A549 (cell line): ENCODE measurements around the gene HNRNPH1. TPM values are rescaled to one million over a fixed set of nuclear protein-coding genes. Genes with fewer than 3 reads are reported as not detected.
A peak's percentile ranks its signal among the peaks of the same experiment; 100 is the strongest.

Experiments
- ATAC-seq, 2 experiments: fragments of 200-7000 bp in 1 of 2; fragments of >200 bp in 1 of 2; cut with Nextera tagmentation in 1 of 2; cut with Tn5 transposase in 1 of 2; 3 replicates each; pipeline versions ENCODE4 v1.8.0 to v1.9.1; 2018 to 2020; ENCODE audit warnings: mild to moderate bottlenecking in 1 of 2, moderate library complexity in 1 of 2
- CTCF ChIA-PET: fragments of 300-600 bp; sonication (Branson Sonifier 250); formaldehyde crosslinking; extraction: SDS; loops from one replicate; lab custom pipeline; 2021; ENCODE audit warnings: antibody characterized with exemption, inconsistent platforms; lab: Yijun Ruan, JAX
- POLR2A ChIA-PET: fragments of 350-600 bp; formaldehyde crosslinking; extraction: SDS; loops from one replicate; lab custom pipeline; 2021; ENCODE audit warnings: antibody characterized with exemption, inconsistent platforms; lab: Yijun Ruan, JAX
- DNase-seq, 2 experiments: peaks; one replicate each; pipeline versions ENCODE4 v3.0.0 to v3.0.0-alpha.2; 2011 to 2016; ENCODE audit warnings: low read depth in 1 of 2, low spot score in 1 of 2
- FAIRE-seq: peaks from 2 replicates; lab custom pipeline; 2011; peaks lifted over from hg19 to GRCh38; lab: Jason Lieb, UNC
- H3K27ac ChIP-seq, 2 experiments: fragments of >200 bp; sonication (Bioruptor Twin); formaldehyde crosslinking; 3 replicates each; pipeline ENCODE4 v1.5.1; 2016 to 2017
- H3K4me1 ChIP-seq: fragments of >200 bp; sonication (Bioruptor Twin); formaldehyde crosslinking; 3 replicates; pipeline ENCODE4 v1.6.1; 2016
- H3K4me2 ChIP-seq: fragments of >200 bp; sonication (Bioruptor Twin); formaldehyde crosslinking; 3 replicates; pipeline ENCODE4 v1.6.1; 2016
- H3K4me3 ChIP-seq: fragments of >200 bp; sonication (Bioruptor Twin); formaldehyde crosslinking; 3 replicates; pipeline ENCODE4 v1.5.1; 2016
- H3K9me3 ChIP-seq: fragments of >200 bp; sonication (Bioruptor Twin); formaldehyde crosslinking; 3 replicates; pipeline ENCODE4 v1.6.1; 2016
- CEBPB ChIP-seq, 2 experiments: fragments of >200 bp in 1 of 2; sonication (Bioruptor Twin) in 1 of 2; formaldehyde crosslinking in 1 of 2; IDR thresholded peaks; 2 replicates each; pipeline ENCODE4 v1.6.1; 2012 to 2016
- MAZ ChIP-seq: fragments of 150-350 bp; IDR thresholded peaks from 2 replicates; pipeline ENCODE4 v1.6.1; 2014; ENCODE audit warnings: antibody characterized with exemption, low read depth, low read length, borderline replicate concordance
- POLR2AphosphoS2 ChIP-seq: conservative IDR thresholded peaks from 2 replicates; pipeline ENCODE4 v1.6.1; 2012; ENCODE audit warnings: low read length, improper control_type of control experiment, inconsistent platforms
- RAD21 ChIP-seq, 2 experiments: fragments of >200 bp in 1 of 2; sonication (Bioruptor Twin) in 1 of 2; formaldehyde crosslinking in 1 of 2; IDR thresholded peaks in 1 of 2; conservative IDR thresholded peaks in 1 of 2; 2 replicates in 1 of 2; 3 replicates in 1 of 2; pipeline ENCODE4 v1.6.1; 2012 to 2018; ENCODE audit warnings: inconsistent platforms in 1 of 2
- REST ChIP-seq: fragments of 200-600 bp; sonication (generic); IDR thresholded peaks from 2 replicates; pipeline ENCODE4 v1.6.1; 2016; ENCODE audit warnings: antibody characterized with exemption, mild to moderate bottlenecking, moderate library complexity
- TP53 ChIP-seq: fragments of 250-450 bp; sonication (Bioruptor Pico); IDR thresholded peaks from 2 replicates; pipeline ENCODE4 v1.5.0; 2021; ENCODE audit warnings: mild to moderate bottlenecking, moderate library complexity
- ZNF302 ChIP-seq: fragments of 250-450 bp; sonication (Bioruptor Pico); IDR thresholded peaks from 2 replicates; pipeline ENCODE4 v1.9.0; 2021; ENCODE audit warnings: inconsistent platforms, mild to moderate bottlenecking, moderate library complexity
- WGBS: methylation state at CpG from one replicate; pipeline ENCODE4 v1.1.6; 2017; ENCODE audit errors: missing lambda C conversion rate; 5-methylcytosine and 5-hydroxymethylcytosine counted together
- polyA plus RNA-seq, 4 experiments: library from polyadenylated mRNA; depleted of rRNA in 3 of 4; stranded (reverse); fragments of >200 nt; fragmentation: RNase III in 1 of 4; extraction: RNeasy Plus Mini Kit Qiagen cat#74134 plus additional on column Dnase treatment in 1 of 4; gene quantifications; 2 replicates in 3 of 4; 3 replicates in 1 of 4; pipeline ENCODE4 v1.2.3, GENCODE V29; 2011 to 2017
- TF ChIP-seq, protein P1 (sequence below): fragments of 450-650 bp; IDR thresholded peaks from 2 replicates; pipeline ENCODE4 v1.6.1; 2014; ENCODE audit warnings: antibody characterized with exemption

HNRNPH1 gene
- polyA plus RNA-seq, 2 of the 4 experiments (the other 2 are of a cell fraction): 688 to 1,576 TPM

GRCh38 chr5:179606071-179606909 is 17.2 kb downstream of the HNRNPH1 start:
- ChIA-PET POLR2A (interaction anchor here (1.0 to 10.6 kb wide), 2 partner anchors 11 to 16 kb away, joined by 3 to 125 read pairs; partner anchors contain the start of gene HNRNPH1), CTCF (interaction anchor here (0.7 to 3.4 kb wide), 5 partner anchors 9 to 19 kb away, joined by 3 to 16 read pairs (median 4); partner anchors contain the start of gene HNRNPH1)
- TF ChIP-seq POLR2AphosphoS2: peak; percentile 12
- TF ChIP-seq ZNF302: no peak
- peak; percentile 2 to 3 for ATAC-seq
- WGBS: 87% methylated on average over 21 of the region's 21 CpGs
- FAIRE-seq: no peak
- DNase-seq: no peak
- H3K9me3 ChIP-seq: no peaks in the 10 kb centered on the region
- H3K4me2 ChIP-seq: no peak overlapping the region
- H3K4me3 ChIP-seq: no peak overlapping the region
- H3K4me1 ChIP-seq: no peaks in the 10 kb centered on the region; the same call in 2 of the 3 replicates
- no peak overlapping the region for H3K27ac ChIP-seq

- H3K4me3 ChIP-seq: no peak overlapping the region
- no peaks in the 10 kb centered on the region for H3K4me1 ChIP-seq
- H3K27ac ChIP-seq: no peak overlapping the region
- POLR2A ChIA-PET: interaction anchor here (1.7 to 10.6 kb wide), 2 partner anchors 17 to 18 kb away, joined by 5 to 125 read pairs; partner anchors contain the start of gene HNRNPH1
- ATAC-seq: peak; percentile 1; a peak in 2 of 6 replicates
- 86% methylated on average over 9 of the region's 10 CpGs for WGBS
- H3K4me2 ChIP-seq: no peak overlapping the region
- TF ChIP-seq REST: no peak
- TF ChIP-seq, protein P1, sequence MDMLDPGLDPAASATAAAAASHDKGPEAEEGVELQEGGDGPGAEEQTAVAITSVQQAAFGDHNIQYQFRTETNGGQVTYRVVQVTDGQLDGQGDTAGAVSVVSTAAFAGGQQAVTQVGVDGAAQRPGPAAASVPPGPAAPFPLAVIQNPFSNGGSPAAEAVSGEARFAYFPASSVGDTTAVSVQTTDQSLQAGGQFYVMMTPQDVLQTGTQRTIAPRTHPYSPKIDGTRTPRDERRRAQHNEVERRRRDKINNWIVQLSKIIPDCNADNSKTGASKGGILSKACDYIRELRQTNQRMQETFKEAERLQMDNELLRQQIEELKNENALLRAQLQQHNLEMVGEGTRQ: no peak
- no peak for DNase-seq
- no peak for FAIRE-seq
- H3K9me3 ChIP-seq: no peaks in the 10 kb centered on the region
- CTCF ChIA-PET: interaction anchor here (1.0 to 3.4 kb wide), 3 partner anchors 9 to 1529 kb away, joined by 3 to 16 read pairs (median 3); partner anchors contain the start of gene HNRNPH1
These were observed 18.2 kb downstream of the HNRNPH1 start for GRCh38 chr5:179605026-179605833.

DNA sequence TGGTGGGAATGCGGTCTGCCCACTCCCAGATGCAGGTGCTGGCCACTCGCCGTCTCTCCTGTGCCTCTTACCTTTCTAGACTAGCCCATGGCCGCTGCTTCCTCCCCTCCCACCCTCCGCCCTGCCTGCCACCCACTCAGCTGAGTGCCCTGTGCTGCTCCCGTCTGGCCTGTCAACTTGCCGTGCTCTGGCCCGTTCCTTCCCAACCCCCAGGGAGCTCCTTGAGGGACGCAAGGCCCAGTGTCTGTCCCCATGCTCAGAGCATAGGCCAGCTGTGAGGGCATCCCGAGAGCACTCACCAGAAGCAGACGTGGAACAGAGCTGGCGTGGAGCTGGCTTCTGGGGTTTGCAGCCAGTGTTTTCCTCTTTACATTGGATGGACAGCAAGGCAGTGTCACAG is 20.2 kb downstream of the HNRNPH1 start:
- Histone ChIP-seq H3K9me3 (no peaks in the 10 kb centered on the region), H3K4me3 (no peak overlapping the region), H3K4me2 (no peak overlapping the region), H3K4me1 (no peaks in the 10 kb centered on the region), H3K27ac (no peak overlapping the region)
- FAIRE-seq (no peak), ATAC-seq (no peak), DNase-seq (no peak)
- ChIA-PET POLR2A (interaction anchor here (1.7 kb wide), 1 partner anchor 20 kb away, joined by 5 read pairs; the partner anchor contains the start of gene HNRNPH1), CTCF (interaction anchor here (1.1 kb wide), 1 partner anchor 29 kb away, joined by 3 read pairs; no protein-coding TSS in a partner anchor)
- TF ChIP-seq TP53 (no peak), MAZ (no peak), RAD21 (conservative IDR thresholded peaks at IDR 0.05 in 1 of 2, IDR thresholded peaks at IDR 0.05 in 1 of 2) (no peak), CEBPB (IDR thresholded peaks at IDR 0.05) (no peak)
- TF ChIP-seq, protein P1: no peak
- 96% methylated on average over 5 of the region's 12 CpGs for WGBS
